ENCODE measurements around the gene TBR1.

TBR1 gene

GRCh38 chr2:161388146-161388779 lies 27.8 kb upstream of the TBR1 start:
- TF ChIP-seq TEAD4 (IDR thresholded peaks at IDR 0.05) (no peak), CEBPB (IDR thresholded peaks at IDR 0.05) (no peak), RAD21 (IDR thresholded peaks at IDR 0.05; ENCODE audit: low read depth) (no peak), TAF1 (IDR thresholded peaks at IDR 0.05; ENCODE audit: low read depth) (no peak), MAX (IDR thresholded peaks at IDR 0.05) (no peak), TCF12 (IDR thresholded peaks at IDR 0.05; ENCODE audit: low read depth) (no peak), ZBTB7A (IDR thresholded peaks at IDR 0.05; ENCODE audit: low read depth) (no peak), YY1 (IDR thresholded peaks at IDR 0.05; ENCODE audit: low read depth) (no peak), EP300 (IDR thresholded peaks at IDR 0.05; ENCODE audit: borderline replicate concordance) (no peak), NFIC (IDR thresholded peaks at IDR 0.05) (no peak), REST (IDR thresholded peaks at IDR 0.05; ENCODE audit: low read depth) (no peak), EGR1 (IDR thresholded peaks at IDR 0.05) (no peak), FOXM1 (IDR thresholded peaks at IDR 0.05; ENCODE audit: borderline replicate concordance, low read depth) (no peak), CREB1 (IDR thresholded peaks at IDR 0.05; ENCODE audit: low read depth) (no peak), USF1 (IDR thresholded peaks at IDR 0.05) (no peak)

GRCh38 chr2:161391737-161392506 lies 24.2 kb upstream of the TBR1 start:
- TF ChIP-seq CEBPB (IDR thresholded peaks at IDR 0.05) = no peak
- no peak for TF ChIP-seq NFIC (IDR thresholded peaks at IDR 0.05)
- no peak for TF ChIP-seq TCF12 (IDR thresholded peaks at IDR 0.05; ENCODE audit: low read depth)
- no peak for TF ChIP-seq ZBTB7A (IDR thresholded peaks at IDR 0.05; ENCODE audit: low read depth)
- TF ChIP-seq FOXM1 (IDR thresholded peaks at IDR 0.05; ENCODE audit: borderline replicate concordance, low read depth) = no peak
- TF ChIP-seq MAX (IDR thresholded peaks at IDR 0.05) = no peak
- no peak for TF ChIP-seq TAF1 (IDR thresholded peaks at IDR 0.05; ENCODE audit: low read depth)
- no peak for TF ChIP-seq USF1 (IDR thresholded peaks at IDR 0.05)
- no peak for TF ChIP-seq TEAD4 (IDR thresholded peaks at IDR 0.05)
- no peak for TF ChIP-seq EP300 (IDR thresholded peaks at IDR 0.05; ENCODE audit: borderline replicate concordance)
- no peak for TF ChIP-seq CREB1 (IDR thresholded peaks at IDR 0.05; ENCODE audit: low read depth)
- no peak for TF ChIP-seq EGR1 (IDR thresholded peaks at IDR 0.05)
- no peak for TF ChIP-seq REST (IDR thresholded peaks at IDR 0.05; ENCODE audit: low read depth)
- no peak for TF ChIP-seq YY1 (IDR thresholded peaks at IDR 0.05; ENCODE audit: low read depth)
- no peak for TF ChIP-seq RAD21 (IDR thresholded peaks at IDR 0.05; ENCODE audit: low read depth)

- TF ChIP-seq CEBPB (IDR thresholded peaks at IDR 0.05) (no peak), TAF1 (IDR thresholded peaks at IDR 0.05; ENCODE audit: low read depth) (no peak), TEAD4 (IDR thresholded peaks at IDR 0.05) (no peak), YY1 (IDR thresholded peaks at IDR 0.05; ENCODE audit: low read depth) (no peak), ZBTB7A (IDR thresholded peaks at IDR 0.05; ENCODE audit: low read depth) (no peak)
These were observed 16.0 kb upstream of the TBR1 start for GRCh38 chr2:161400076-161400475.

- TF ChIP-seq CEBPB (IDR thresholded peaks at IDR 0.05) = no peak
- TF ChIP-seq YY1 (IDR thresholded peaks at IDR 0.05; ENCODE audit: low read depth) = no peak
- TF ChIP-seq TEAD4 (IDR thresholded peaks at IDR 0.05) = no peak
- TF ChIP-seq RAD21 (IDR thresholded peaks at IDR 0.05; ENCODE audit: low read depth) = no peak
- no peak for TF ChIP-seq CREB1 (IDR thresholded peaks at IDR 0.05; ENCODE audit: low read depth)
These were observed 13.8 kb upstream of the TBR1 start for GRCh38 chr2:161402297-161402696.

- no peak for TF ChIP-seq EGR1 (IDR thresholded peaks at IDR 0.05)
- TF ChIP-seq TAF1 (IDR thresholded peaks at IDR 0.05; ENCODE audit: low read depth) = no peak
- no peak for TF ChIP-seq FOXM1 (IDR thresholded peaks at IDR 0.05; ENCODE audit: borderline replicate concordance, low read depth)
- no peak for TF ChIP-seq CREB1 (IDR thresholded peaks at IDR 0.05; ENCODE audit: low read depth)
- no peak for TF ChIP-seq REST (IDR thresholded peaks at IDR 0.05; ENCODE audit: low read depth)
These were observed 9.8 kb upstream of the TBR1 start for GRCh38 chr2:161406316-161406715.

Data from Ishikawa (cell line).